HG03565 (cell line): ENCODE data around the gene TMEM26.

Experiments used
- ATAC-seq: cut with Tn5 transposase; IDR thresholded peaks from one replicate; pipeline ENCODE4 v1.9.1; 2021; ENCODE audit warnings: mild to moderate bottlenecking, moderate library complexity; ENCODE audit not compliant: unreplicated experiment

The TMEM26 gene

GRCh38 chr10:61452655-61453641 is at the start of gene TMEM26:
Gene TMEM26 (minus strand): TSS chr10:61453381. CDS start chr10:61453081, 300 bp downstream.
- ATAC-seq = no peak

DNA sequence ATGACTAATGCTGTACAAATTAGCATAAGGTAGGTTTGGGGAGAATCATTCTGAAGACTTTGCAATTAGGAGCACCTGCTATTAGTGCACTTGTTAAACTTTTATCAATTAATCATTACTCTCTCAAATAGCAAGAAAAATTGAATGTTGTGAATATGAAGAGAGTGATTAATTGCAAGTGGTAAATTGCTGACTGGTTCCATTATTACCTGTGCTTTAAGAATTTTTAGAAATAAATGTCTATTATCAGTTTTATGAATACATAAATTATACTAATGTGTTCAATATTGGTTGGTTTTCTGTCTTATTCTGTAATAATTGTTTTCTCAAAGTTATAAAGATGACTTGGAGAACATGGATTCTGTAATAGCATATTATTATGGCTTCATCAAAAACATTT is 47.3 kb upstream of the TMEM26 start:
- ATAC-seq = no peak

- no peak for ATAC-seq
These were observed 39.3 kb upstream of the TMEM26 start for GRCh38 chr10:61492364-61492995.

DNA sequence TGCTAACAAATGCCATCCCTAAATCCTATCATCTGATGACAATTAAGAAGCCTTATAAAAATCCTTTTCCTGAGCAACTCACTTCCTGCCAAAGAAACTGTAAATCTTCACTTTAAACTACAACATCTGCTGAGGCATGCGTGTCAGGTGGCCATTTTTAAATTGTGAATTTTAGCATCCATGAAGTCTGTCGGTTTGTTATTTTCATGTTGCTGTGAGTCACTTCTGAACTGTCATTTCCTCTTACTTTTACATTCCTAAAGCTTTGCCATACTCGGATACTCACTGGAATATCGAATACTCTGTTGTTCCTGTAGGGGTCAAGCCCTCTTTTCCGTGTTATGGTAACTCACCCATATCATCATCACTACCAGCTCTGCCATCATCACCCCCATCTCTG is 34.3 kb upstream of the TMEM26 start:
- ATAC-seq = no peak

GRCh38 chr10:61486738-61487396 is 33.7 kb upstream of the TMEM26 start:
- no peak for ATAC-seq

DNA sequence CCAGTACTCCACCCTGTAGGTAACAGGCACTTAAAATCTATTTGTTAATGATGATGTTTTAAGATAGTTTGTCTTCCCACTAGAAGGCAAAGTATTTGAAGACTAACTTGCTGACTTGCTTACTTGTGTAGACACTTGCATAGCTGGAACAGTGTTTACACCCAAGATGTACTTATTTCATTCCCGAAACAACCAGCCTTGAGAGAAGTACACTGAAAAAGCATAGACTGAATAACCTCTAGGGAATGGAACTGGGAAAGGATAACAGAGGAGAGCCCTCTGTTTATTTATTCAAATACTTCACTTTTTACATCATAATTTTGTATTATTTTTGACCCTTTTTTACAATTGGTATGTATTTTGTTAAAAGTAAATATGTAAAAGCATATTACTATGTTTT is 33.1 kb upstream of the TMEM26 start:
- ATAC-seq = no peak

DNA sequence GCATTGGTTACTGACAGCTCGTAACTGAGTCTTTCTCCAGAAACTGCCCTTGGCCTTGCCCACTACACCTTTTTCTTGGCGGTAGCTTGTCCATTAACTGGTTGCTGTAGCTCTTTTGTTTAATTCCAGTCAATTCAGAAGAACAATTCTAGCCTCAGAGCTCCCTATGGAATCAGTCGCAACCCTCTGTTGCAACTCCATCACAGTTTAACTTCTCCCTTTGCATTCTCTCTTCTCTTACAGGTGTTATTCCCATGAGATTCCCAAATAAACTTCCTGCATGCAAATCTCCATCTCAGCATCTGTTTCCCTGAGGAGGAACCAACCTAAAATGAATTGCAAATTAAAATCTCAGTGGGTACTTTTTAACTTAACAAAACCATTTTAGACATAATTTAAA is 28.4 kb upstream of the TMEM26 start:
- ATAC-seq = no peak

DNA sequence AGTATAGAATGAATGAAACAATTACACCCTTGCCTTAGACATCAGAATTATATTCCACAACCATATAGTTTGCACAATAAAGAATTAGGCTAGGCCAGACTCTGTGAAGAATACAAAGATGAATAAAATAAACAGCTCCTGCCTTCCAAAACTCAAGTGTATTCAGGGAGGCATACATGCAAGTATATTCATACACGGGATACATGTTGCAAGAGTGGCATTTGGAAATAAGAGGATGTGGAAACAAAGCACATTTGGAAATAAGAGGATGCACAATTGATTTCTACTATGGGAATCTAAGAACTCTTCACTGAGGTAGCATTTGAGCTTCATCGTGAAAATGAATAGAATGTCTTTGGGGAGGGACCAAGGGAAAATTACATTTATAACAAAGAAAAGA is 27.0 kb upstream of the TMEM26 start:
- no peak for ATAC-seq

DNA sequence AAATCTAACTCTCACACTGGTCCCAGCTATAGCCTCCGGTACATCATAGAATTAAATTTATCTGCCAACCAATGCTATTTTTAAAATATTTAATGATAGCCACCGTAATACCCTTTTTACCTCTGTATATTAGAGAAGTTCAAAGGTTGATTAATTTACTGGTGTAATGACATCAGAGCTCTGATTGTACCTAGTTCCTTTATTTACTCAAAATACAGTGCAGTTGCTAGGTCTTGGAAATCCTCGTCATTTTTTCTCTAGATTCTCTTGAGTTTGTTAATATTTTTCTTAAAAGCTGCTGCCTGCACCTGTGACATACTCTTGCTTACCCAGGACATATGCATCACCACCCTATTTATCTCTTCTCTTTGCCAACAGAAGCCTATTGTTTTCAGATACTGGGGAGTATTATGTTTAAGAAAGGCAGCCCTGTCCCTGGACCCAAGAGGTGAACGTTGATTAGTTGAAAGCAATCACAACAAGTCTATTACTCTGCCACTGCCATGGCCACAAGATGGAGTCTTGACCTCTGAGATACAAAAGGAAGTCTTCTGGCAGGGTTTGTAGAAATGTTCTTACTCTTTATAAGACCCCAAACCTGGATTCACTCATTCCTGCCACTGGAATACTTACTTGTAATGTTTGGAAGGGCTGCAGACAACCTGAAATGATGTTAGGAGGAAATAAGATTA is 25.6 kb upstream of the TMEM26 start:
- no peak for ATAC-seq

- ATAC-seq = no peak
These were observed 24.3 kb upstream of the TMEM26 start for GRCh38 chr10:61477451-61477850.

DNA sequence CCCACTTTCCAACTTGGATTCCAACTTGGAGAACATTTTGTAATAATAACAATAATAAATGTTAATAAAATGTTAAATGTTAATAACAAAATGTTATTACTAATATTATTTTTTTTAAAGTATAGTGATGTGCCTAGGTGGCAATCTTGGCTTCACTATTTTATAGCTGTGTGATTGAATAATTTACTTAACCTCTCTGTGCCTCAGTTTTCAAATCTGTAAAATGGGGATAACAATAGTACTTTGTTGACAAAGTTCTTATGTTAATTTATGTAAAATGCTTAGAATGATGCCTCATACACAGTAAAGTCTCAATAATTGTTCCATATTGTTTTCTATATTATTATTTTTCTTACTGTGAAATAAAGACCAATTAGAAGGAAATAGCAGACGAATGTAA is 23.3 kb upstream of the TMEM26 start:
- no peak for ATAC-seq

- no peak for ATAC-seq
These were observed 22.3 kb upstream of the TMEM26 start for GRCh38 chr10:61475449-61475873.

DNA sequence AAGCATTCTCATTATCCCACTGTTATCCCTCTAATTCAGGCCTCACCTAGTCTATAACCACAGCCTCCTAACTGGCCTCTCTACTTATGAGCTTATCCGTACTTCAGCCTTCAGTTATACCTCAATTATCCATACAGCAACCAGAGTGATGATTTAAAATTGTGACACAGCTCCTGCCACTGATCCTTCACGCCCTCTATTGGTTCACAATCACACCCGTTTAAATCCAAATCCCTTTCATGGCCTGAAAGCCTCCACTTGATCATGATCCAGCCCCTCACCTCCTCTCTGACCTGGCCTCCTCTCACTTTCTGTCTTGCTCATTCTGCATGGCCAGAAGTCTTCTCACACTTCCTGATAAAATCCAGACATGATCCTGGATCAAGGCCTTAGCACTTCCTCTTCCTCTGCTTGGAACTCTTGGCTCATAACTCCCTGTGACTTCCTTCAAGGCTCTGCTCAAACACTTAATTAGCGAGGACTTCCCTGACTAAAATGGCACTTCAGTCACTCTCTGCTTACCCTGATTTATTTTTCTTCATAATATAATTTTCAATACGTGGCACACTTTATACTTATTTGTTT is 19.0 kb upstream of the TMEM26 start:
- ATAC-seq = no peak

GRCh38 chr10:61471491-61471890 is 18.3 kb upstream of the TMEM26 start:
- no peak for ATAC-seq

DNA sequence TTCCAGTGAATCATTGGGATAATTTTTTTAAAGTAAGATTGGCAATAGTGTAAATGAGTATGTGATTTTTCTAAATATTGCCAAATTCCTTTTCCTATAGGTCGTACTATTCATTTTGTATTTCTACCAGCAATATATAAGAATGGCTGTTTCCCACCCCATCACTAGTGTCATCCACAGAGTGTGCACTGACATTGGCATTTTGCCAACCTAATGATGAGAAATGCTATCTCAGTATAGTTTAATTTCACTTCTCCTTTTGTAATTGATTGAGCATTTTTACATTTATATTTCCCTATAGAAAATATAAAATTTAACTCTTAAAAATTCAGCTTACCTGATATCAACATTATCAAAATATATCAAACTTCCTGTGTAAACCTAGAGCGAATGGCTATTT is 17.6 kb upstream of the TMEM26 start:
- ATAC-seq = no peak

DNA sequence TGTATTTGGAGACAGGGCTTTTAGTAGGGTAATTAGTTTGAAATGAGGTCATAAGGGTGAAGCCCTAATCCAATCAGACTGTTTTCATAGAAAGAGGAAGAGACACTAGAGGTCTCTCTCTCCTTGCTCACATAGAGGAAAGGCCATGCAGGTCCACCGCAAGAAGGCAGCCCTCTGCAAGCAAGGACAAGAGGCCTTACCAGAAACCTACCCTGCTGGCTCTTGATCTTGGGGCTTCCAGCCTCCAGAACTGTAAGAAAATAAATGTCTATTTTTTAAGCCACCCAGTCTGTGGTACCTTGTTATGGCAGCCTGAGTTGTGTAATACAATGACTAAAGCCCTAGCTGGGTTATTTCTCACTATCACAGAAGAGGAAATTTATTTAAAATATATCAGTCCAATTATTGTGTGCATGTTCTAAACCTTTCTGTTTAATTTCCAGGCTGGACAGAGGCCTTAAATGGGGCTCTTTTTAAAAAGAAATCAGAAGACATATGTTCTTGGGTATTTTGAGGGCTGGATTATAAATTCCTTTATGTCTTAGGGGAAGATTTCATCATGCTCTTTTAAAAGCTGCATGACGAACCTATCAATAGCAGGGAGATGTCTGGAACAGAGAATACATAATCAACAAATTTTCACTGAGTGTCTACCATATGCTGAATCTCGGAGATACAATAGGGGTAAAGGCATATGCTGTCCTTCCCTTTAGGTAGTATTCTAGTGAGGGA is 12.9 kb upstream of the TMEM26 start:
- ATAC-seq = no peak

DNA sequence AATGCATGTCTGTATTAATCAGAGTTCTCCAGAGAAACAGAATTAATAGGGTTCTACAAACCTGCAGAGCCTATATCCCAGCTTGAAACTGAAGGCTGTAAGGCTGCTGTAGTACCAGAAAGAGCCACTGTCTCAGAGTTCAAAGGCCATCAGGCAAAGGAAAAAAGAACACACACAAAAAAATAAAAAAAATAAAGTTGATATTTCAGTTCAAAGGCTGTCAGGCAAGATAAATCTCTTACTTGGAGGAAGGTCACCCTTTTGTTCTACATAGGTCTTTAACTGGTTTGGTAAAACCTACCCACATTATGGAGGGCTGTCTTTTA is 12.0 kb upstream of the TMEM26 start:
- ATAC-seq = no peak

DNA sequence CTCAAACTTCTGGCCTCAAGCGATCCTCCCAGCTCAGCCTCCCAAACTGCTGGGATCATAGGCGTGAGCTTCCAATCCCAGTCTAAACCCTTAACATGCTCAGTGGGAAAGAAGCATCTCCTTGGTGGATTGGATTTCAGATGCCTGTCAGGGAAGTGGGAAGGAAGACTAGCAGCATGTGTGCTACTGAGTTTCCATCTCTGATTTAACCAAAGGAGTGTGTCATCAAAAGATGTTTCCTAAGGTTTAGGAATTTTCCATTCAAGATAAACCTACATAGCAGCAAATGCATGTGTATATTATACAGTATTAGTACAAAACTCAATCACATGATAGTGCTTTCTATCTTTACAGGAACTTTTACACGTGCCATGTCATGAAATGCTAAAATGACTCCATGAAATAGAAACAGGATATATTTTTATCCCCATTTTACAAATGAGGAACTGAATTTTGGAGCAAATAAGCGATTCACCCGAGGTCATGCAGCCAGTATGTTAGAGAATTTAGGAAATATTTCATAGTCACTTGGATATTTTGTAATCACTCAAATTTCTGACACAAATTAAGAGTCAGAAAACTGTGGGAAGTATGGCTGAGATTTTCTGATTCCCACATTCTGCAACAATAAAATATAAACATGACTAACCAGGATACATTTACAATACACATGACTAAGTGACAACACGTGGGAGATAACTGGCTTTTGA is 11.4 kb upstream of the TMEM26 start:
- no peak for ATAC-seq

DNA sequence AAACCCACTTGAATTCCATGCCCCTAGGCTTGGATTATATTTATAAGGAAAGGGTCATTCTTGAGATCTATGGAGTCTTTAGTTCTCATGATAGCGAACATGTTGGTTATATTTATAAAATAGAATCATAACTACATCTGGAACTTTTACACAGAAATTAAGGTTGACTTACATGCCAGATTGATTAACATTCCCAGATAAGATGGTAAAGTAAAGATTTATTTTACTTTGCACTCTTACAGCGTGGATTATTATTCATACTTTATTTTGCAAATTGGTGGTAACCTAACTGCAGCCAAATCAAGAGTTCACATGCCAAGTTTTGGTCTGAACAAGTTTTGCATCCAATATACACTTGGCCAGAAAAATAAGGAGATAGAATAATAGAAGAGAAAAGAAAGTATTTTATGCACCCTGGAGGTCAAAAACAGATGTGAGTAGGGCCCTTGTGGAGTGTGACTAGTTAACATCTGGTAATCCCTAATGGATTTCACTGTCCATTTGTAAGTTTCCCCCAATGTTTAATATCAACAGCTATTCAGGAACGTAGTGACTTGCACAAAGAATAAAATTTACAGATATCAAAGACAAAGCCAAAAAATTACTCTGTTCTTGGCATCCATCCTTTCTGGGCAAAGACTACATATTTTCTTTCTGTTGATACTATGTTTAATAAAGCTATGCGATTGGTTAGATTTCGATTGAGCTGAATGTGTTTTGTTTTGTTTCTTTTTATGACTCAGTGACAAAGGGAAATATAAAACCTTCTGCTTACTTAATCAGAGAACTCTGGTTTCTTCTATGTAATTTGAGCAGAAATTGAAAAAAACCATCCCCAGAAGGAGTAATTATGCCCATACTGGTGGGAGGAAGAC is 10.1 kb upstream of the TMEM26 start:
- no peak for ATAC-seq
